K562 (cell line): Measurements from ENCODE around the gene SH3BP4. TPM values are rescaled to one million over a fixed set of nuclear protein-coding genes. Genes with fewer than 3 reads are reported as not detected.

Experiments
- ATAC-seq: fragments of 200-7000 bp; cut with Tn5 transposase; 3 replicates; pipeline ENCODE4 v1.9.1; 2020; ENCODE audit warnings: moderate library complexity
- BruUV-seq: library from RNA; stranded (reverse); fragments of 400-500 nt; replicated peaks from 2 replicates; lab custom pipeline; 2021; lab: Mats Ljungman, UMichigan
- CTCF ChIA-PET: fragments of 300-600 bp; formaldehyde crosslinking; extraction: SDS; loops from one replicate; lab custom pipeline; 2021; ENCODE audit warnings: low intra/inter-chr PET ratio; lab: Yijun Ruan, JAX
- POLR2A ChIA-PET: fragments of 300-600, 350-650 bp; sonication (Branson Sonifier 250); formaldehyde crosslinking; extraction: SDS; loops from one replicate; lab custom pipeline; 2021; ENCODE audit warnings: antibody characterized with exemption, inconsistent platforms; lab: Yijun Ruan, JAX
- DNase-seq, 4 experiments: peaks; one replicate each; pipeline versions ENCODE4 v3.0.0 to v3.0.0-alpha.2; 2011 to 2018; ENCODE audit warnings: low spot score in 3 of 4, mixed read lengths in 3 of 4; ENCODE audit errors: extremely low read depth in 1 of 4
- FAIRE-seq: peaks from 2 replicates; lab custom pipeline; 2011; peaks lifted over from hg19 to GRCh38; lab: Jason Lieb, UNC
- H2AFZ ChIP-seq: 2 replicates; pipeline ENCODE4 v1.6.0; 2011; ENCODE audit warnings: low read depth, low read length, control low read depth, inconsistent platforms
- H3K27ac ChIP-seq: fragments of 200-600 bp; 3 replicates; pipeline ENCODE4 v1.8.0; 2011; ENCODE audit warnings: low read depth, mild to moderate bottlenecking, control low read depth, inconsistent platforms, low read length, moderate library complexity, mixed read lengths; ENCODE audit errors: extremely low read depth
- H3K27me3 ChIP-seq, 2 experiments: fragments of 300-600 bp in 1 of 2; 2 replicates in 1 of 2; 3 replicates in 1 of 2; pipeline versions ENCODE4 v1.6.0 to v1.8.0; 2011; ENCODE audit warnings: inconsistent platforms in 2 of 2, low read length in 2 of 2, mild to moderate bottlenecking in 1 of 2, mixed read lengths in 1 of 2, moderate library complexity in 1 of 2; ENCODE audit not compliant: control insufficient read depth in 2 of 2, insufficient read depth in 2 of 2
- H3K36me3 ChIP-seq: fragments of 300-600 bp; 3 replicates; pipeline ENCODE4 v1.8.0; 2011; ENCODE audit warnings: mild to moderate bottlenecking, low read length, inconsistent platforms; ENCODE audit not compliant: control insufficient read depth, insufficient read depth
- H3K4me1 ChIP-seq, 2 experiments: fragments of 200-600 bp in 1 of 2; replicated peaks in 1 of 2; 2 replicates in 1 of 2; 3 replicates in 1 of 2; pipeline versions ENCODE4 v1.5.1 to v1.8.0; 2011; ENCODE audit warnings: inconsistent platforms in 2 of 2, low read length in 2 of 2, mild to moderate bottlenecking in 1 of 2, mixed read lengths in 1 of 2, moderate library complexity in 1 of 2; ENCODE audit not compliant: control insufficient read depth in 2 of 2, insufficient read depth in 2 of 2
- H3K4me2 ChIP-seq: 2 replicates; pipeline ENCODE4 v1.6.1; 2011; ENCODE audit warnings: low read length, control low read depth, inconsistent platforms, mixed read lengths; ENCODE audit not compliant: insufficient read depth
- H3K4me3 ChIP-seq: fragments of 200-600 bp; sonication (generic), shearing (Covaris generic); 2 replicates; pipeline ENCODE4 v1.5.1; 2016; ENCODE audit warnings: control low read depth, inconsistent platforms
- H3K79me2 ChIP-seq: fragments of 200-600 bp; 3 replicates; pipeline ENCODE4 v1.8.0; 2011; ENCODE audit warnings: low read length, inconsistent platforms; ENCODE audit not compliant: control insufficient read depth, insufficient read depth
- H3K9ac ChIP-seq, 2 experiments: 2 replicates each; pipeline versions ENCODE4 v1.6.0 to v1.6.1; 2011; ENCODE audit warnings: low read depth in 2 of 2, low read length in 2 of 2, control low read depth in 1 of 2, inconsistent platforms in 1 of 2, mild to moderate bottlenecking in 1 of 2, mixed read lengths in 1 of 2; ENCODE audit not compliant: insufficient read depth in 1 of 2
- H3K9me1 ChIP-seq: one replicate; pipeline ENCODE4 v1.6.0; 2011; ENCODE audit warnings: inconsistent platforms, mild to moderate bottlenecking, low read length, moderate library complexity; ENCODE audit not compliant: control insufficient read depth, insufficient read depth
- H3K9me3 ChIP-seq: replicated peaks from 2 replicates; pipeline ENCODE4 v1.5.1; 2011; ENCODE audit warnings: low read depth, low read length, inconsistent platforms; ENCODE audit not compliant: control insufficient read depth, insufficient read depth
- H4K20me1 ChIP-seq: replicated peaks from 2 replicates; pipeline ENCODE4 v1.6.1; 2011; ENCODE audit warnings: low read length, inconsistent platforms, mixed read lengths; ENCODE audit not compliant: control insufficient read depth, insufficient read depth
- C11orf30 ChIP-seq: fragments of 450-650 bp; IDR thresholded peaks from 2 replicates; pipeline ENCODE4 v1.6.1; 2016; ENCODE audit warnings: low read depth, mild to moderate bottlenecking
- CREB3L1 ChIP-seq: fragments of 450-650 bp; IDR thresholded peaks from 2 replicates; pipeline ENCODE4 v1.6.1; 2014; ENCODE audit warnings: low read depth, mild to moderate bottlenecking, moderate library complexity, borderline replicate concordance
- DDX20 ChIP-seq: fragments of 450-650 bp; IDR thresholded peaks from 2 replicates; pipeline ENCODE4 v1.6.1; 2016; ENCODE audit warnings: missing genetic modification characterization, low read depth, mild to moderate bottlenecking, missing compliant biosample characterization, moderate library complexity
- EGR1 ChIP-seq: fragments of 450-650 bp; conservative IDR thresholded peaks from 2 replicates; pipeline ENCODE4 v1.6.1; 2017; ENCODE audit warnings: mild to moderate bottlenecking
- ELF1 ChIP-seq: fragments of 200-800 bp; sonication (Bioruptor generic); IDR thresholded peaks from 2 replicates; pipeline ENCODE4 v1.6.1; 2016; ENCODE audit warnings: missing genetic modification characterization, missing compliant biosample characterization
- MTA2 ChIP-seq: fragments of 450-650 bp; IDR thresholded peaks from 2 replicates; pipeline ENCODE4 v1.6.1; 2016; ENCODE audit warnings: low read depth
- POU5F1 ChIP-seq: fragments of 150-350 bp; IDR thresholded peaks from 2 replicates; pipeline ENCODE4 v1.6.1; 2014; ENCODE audit warnings: borderline replicate concordance, low read length, low read depth, mild to moderate bottlenecking; ENCODE audit not compliant: partially characterized antibody
- SNIP1 ChIP-seq: fragments of 450-650 bp; IDR thresholded peaks from 2 replicates; pipeline ENCODE4 v1.7.1; 2017; ENCODE audit warnings: low read depth, mild to moderate bottlenecking
- ZNF217 ChIP-seq: sonication (generic); formaldehyde crosslinking; IDR thresholded peaks from 2 replicates; pipeline ENCODE4 v1.8.0; 2022; ENCODE audit warnings: mild to moderate bottlenecking, missing genetic modification reagents
- ZNF311 ChIP-seq: fragments of 250-450 bp; sonication (Bioruptor Pico); IDR thresholded peaks from 2 replicates; pipeline ENCODE4 v1.4.0; 2020; ENCODE audit warnings: mild to moderate bottlenecking, moderate library complexity
- ZNF449 ChIP-seq: fragments of 250-450 bp; sonication (Bioruptor Pico); IDR thresholded peaks from 2 replicates; pipeline ENCODE4 v1.8.0; 2022; ENCODE audit warnings: moderate library complexity, mild to moderate bottlenecking, inconsistent platforms
- ZNF584 ChIP-seq: fragments of 200-800 bp; sonication (Bioruptor generic); IDR thresholded peaks from 2 replicates; pipeline ENCODE4 v1.6.1; 2016; ENCODE audit warnings: low read depth, mild to moderate bottlenecking, missing genetic modification characterization, missing compliant biosample characterization
- WGBS: fragments of 100-300 bp; shearing (Covaris generic); methylation state at CpG from one replicate; pipeline ENCODE4 v1.1.6; 2016; ENCODE audit warnings: low coverage, mixed read lengths; ENCODE audit not compliant: insufficient coverage; ENCODE audit errors: missing lambda C conversion rate; 5-methylcytosine and 5-hydroxymethylcytosine counted together
- in situ Hi-C: fragments of 300-500 bp; cut with MboI; formaldehyde crosslinking; loops from 4 replicates; pipeline ENCODE4 v1.15.0; 2018; ENCODE audit warnings: inconsistent platforms, mixed read lengths
- intact Hi-C: fragments of 100-400 bp; cut with micrococcal nuclease; formaldehyde crosslinking; loops from 2 replicates; pipeline ENCODE4 v1.14.2; 2022
- polyA plus RNA-seq, 8 experiments: library from polyadenylated mRNA; depleted of rRNA in 4 of 8; stranded (reverse) in 5 of 8; unstranded in 3 of 8; fragments of >200 nt; fragmentation: Nextera tagmentation in 2 of 8; fragmentation: Illumina TruSeq in 1 of 8; extraction: Ambion mirVana in 2 of 8; extraction: Trizol in 1 of 8; gene quantifications; 2 replicates each; pipeline versions ENCODE4 v1.2.1 to v1.2.3, GENCODE V29; 2011 to 2014; ENCODE audit warnings: inconsistent platforms in 1 of 8, missing spikeins in 1 of 8
- total RNA-seq, 7 experiments: library from RNA; depleted of rRNA in 6 of 7; stranded (reverse); fragments of >200 nt in 6 of 7; fragmentation: Illumina TruSeq in 2 of 7; extraction: Trizol in 2 of 7; gene quantifications; 2 replicates each; pipeline versions ENCODE4 v1.2.1 to v1.2.3, GENCODE V29; 2011 to 2021; ENCODE audit warnings: low replicate concordance in 1 of 7
- TF ChIP-seq, protein P1 (sequence below): fragments of 250-450 bp; sonication (Bioruptor Pico); IDR thresholded peaks from 2 replicates; pipeline ENCODE4 v1.8.0; 2021; ENCODE audit warnings: mild to moderate bottlenecking, moderate library complexity
- TF ChIP-seq, protein P2 (sequence below): sonication (generic); formaldehyde crosslinking; IDR thresholded peaks from 2 replicates; pipeline ENCODE4 v1.9.0; 2022; ENCODE audit warnings: mild to moderate bottlenecking, missing genetic modification reagents

Gene SH3BP4
- total and polyA plus RNA-seq, 9 of the 15 experiments (the other 6 are each of a cell fraction or from before 2014, with no cell fraction given): 0.03 to 0.28 (median 0.27) TPM; not detected in 6

DNA sequence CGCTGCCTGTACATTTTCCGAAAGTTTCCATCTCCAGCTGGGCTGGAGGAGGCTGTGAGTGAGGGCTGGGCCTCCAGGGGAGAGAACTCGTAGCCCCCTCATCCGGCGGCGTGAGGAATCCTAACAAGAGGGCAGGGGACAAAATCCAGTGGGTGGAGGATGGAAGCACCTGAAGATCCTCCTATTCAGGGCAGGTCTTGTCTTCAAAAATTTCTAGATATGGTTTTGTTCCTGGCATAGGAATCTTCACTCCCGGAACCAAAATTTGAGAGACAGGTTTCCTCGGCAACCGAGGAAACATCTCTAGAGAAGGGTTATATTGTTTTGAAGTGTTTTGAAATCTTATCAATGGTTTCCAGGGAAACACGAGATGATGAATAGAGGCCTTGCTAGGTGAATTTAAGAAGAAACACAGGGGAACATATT is 136.7 kb downstream of the SH3BP4 start (continued):
- TF ChIP-seq, protein P1, sequence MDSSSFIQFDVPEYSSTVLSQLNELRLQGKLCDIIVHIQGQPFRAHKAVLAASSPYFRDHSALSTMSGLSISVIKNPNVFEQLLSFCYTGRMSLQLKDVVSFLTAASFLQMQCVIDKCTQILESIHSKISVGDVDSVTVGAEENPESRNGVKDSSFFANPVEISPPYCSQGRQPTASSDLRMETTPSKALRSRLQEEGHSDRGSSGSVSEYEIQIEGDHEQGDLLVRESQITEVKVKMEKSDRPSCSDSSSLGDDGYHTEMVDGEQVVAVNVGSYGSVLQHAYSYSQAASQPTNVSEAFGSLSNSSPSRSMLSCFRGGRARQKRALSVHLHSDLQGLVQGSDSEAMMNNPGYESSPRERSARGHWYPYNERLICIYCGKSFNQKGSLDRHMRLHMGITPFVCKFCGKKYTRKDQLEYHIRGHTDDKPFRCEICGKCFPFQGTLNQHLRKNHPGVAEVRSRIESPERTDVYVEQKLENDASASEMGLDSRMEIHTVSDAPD (CRISPR knock-in tag): no peak
- TF ChIP-seq, protein P2, sequence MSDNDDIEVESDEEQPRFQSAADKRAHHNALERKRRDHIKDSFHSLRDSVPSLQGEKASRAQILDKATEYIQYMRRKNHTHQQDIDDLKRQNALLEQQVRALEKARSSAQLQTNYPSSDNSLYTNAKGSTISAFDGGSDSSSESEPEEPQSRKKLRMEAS: no peak
- no peak for TF ChIP-seq C11orf30
- TF ChIP-seq POU5F1: no peak
- TF ChIP-seq ZNF449 (CRISPR knock-in tag): no peak
- no peak for TF ChIP-seq MTA2
- no peak for TF ChIP-seq ZNF217 (CRISPR knock-in tag)
- no peak for TF ChIP-seq ZNF584 (CRISPR knock-in tag)

DNA sequence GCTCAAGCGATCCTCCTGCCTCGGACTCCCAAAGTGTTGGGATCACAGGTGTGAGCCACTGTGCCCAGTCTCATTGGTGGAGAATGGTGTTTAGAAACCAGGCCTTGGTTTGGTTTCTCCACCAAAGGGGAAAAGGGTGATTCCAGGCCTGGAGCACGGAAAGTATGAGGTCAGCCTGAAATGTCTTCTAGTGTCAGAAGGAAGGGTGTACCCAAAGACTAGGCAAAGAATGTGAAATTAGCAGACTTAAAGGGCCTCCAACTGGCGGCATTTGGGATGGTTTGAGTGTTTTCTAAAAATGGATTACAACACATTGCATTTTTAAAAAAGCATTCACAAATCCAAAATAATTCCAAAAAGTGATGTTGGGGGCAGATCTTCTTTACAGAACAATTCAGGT is 139.6 kb downstream of the SH3BP4 start:
- ATAC-seq: no peak
- no TSS peak for BruUV-seq
- TF ChIP-seq ZNF311 (CRISPR knock-in tag): no peak
- TF ChIP-seq ELF1: no peak
- no peak for TF ChIP-seq DDX20
- TF ChIP-seq CREB3L1: no peak
- TF ChIP-seq SNIP1: no peak
- no peak for TF ChIP-seq EGR1
- no peak for TF ChIP-seq ZNF584 (CRISPR knock-in tag)

More for the DNA sequence above, 139.6 kb downstream of the SH3BP4 start:
- FAIRE-seq (no peak), DNase-seq (no peak)
- intact Hi-C loops (no loop called here), in situ Hi-C loops (no loop called here)
- H3K79me2 ChIP-seq: no peaks in the 10 kb centered on the region
- CTCF ChIA-PET: no interaction called here
- POLR2A ChIA-PET: no interaction called here
- WGBS: 0% methylated on average over 4 of the region's 4 CpGs
- H3K36me3 ChIP-seq: no peaks in the 10 kb centered on the region
- no peaks in the 10 kb centered on the region for H3K4me1 ChIP-seq
- H3K9me3 ChIP-seq: no peaks in the 10 kb centered on the region
- H3K27ac ChIP-seq: no peak overlapping the region
- no peak overlapping the region for H2AFZ ChIP-seq
- H3K27me3 ChIP-seq: peaks cover 0 to 17% of the 10 kb centered on the region in 2 experiments; a peak in 1 of 5 replicates
- no peak overlapping the region for H3K4me2 ChIP-seq
- H3K9ac ChIP-seq: no peak overlapping the region
- H4K20me1 ChIP-seq: no peaks in the 10 kb centered on the region
- H3K4me3 ChIP-seq: no peak overlapping the region
- H3K9me1 ChIP-seq: no peaks in the 10 kb centered on the region
